ENCODE measurements around the gene HIVEP2.

The HIVEP2 gene

GRCh38 chr6:142916881-142917280, 28.1 kb downstream of the HIVEP2 start:
- no peak for DNase-seq

GRCh38 chr6:142914937-142915697, 29.9 kb downstream of the HIVEP2 start:
- DNase-seq: no peak

- DNase-seq: no peak
These were observed 30.6 kb downstream of the HIVEP2 start for GRCh38 chr6:142914369-142914768.

DNA sequence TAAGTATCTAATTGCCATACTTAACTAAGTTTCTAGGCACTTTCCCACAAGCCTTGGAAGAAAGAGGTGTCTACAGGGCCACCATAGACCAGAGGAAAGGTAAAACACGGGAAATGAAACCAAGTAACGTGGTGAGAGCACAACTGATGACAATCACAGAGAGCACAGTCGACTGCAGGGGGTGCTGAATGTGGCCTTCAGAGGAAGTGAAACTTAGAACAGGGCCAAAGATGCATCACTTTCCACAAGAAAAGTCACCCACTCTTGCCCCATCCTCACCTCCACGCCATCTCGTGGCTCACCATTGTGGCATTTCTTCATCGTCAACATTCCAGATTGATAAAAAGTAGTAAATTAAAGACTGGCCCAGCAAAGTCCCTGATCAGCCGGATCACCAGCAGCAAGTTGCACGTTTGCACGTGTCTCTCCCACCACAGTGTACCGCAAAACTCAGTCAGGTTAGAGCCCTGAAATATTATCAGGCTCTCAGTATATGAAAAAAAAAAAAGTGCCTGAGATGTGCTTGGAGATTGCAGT, 31.4 kb downstream of the HIVEP2 start:
- DNase-seq: no peak

- no peak for DNase-seq
These were observed 31.9 kb downstream of the HIVEP2 start for GRCh38 chr6:142913036-142913510.

DNA sequence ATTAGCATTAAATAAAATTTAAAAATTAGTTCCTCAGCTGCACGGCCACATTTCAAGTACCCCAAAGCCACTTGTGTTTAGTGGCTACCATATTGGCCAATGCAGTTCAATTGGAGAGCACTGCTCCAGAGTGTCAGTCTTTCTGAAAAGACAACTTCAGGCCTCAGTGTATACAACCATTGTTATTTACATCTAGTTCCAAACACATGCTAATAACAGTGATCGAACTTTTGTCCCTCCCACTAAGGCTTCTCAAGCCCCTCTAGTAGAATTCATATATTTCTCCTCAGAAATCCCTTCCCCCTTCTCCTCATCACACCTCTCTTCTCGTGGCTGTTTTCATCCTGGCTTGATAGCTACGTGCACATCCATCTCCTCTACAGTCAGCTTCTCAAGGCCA, 32.9 kb downstream of the HIVEP2 start:
- DNase-seq: no peak

DNA sequence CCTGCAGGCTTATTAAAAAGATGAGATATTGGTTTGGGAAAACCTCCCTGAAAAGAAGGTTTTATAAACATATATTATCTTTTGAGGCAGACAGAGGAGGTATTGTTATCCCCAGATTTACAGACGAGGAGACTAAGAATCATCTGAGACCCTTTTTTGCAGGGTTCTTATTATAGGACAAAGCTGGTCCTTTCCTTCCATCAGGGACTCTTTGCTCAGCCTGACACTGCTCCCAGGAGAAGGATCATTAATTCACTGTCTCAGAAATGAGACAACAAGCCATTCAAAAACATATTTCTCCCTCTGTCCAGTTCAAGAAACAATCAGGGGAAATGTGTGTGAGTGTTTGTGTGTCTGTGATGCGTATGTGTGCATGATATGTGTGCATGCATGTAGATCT, 33.5 kb downstream of the HIVEP2 start:
- no peak for DNase-seq

DNA sequence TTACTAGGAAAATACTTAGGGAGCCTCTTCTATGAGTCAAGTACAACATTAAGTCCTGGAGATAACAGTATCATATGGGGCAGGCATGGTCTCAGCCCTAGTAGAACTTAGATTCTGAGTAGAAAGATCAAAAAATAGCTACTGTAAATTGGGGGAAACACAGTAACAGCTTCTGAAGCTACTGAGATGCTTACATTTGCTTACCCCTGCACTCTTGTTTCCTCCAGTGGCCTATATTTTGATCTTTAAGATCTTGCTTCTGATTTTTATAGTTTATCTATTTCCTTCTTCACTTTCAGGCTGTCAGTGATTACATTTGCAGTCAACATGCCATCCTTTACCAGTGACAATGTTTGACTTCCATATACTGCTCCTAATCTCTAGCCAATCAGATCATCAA, 35.3 kb downstream of the HIVEP2 start:
- no peak for DNase-seq

- no peak for DNase-seq
These were observed 36.7 kb downstream of the HIVEP2 start for GRCh38 chr6:142908235-142908634.

DNA sequence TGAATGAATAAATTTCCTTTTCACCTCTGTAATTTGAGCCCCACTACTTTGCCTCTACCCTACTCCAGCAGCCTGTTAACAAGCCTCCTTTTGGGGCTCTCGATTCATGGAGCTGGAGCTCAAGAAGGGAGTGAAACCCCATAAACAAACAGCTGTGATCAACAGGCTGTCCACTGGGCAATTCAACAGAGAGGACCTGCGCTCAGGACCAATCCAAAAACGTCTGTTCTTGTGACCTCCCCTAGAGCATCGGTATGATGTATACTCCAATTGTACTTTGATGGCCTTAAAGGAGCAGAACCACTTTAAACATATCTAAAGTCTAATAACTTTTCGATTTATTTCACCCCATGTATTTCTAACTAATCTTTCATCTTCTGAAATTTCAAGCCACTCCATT, 37.4 kb downstream of the HIVEP2 start:
- no peak for DNase-seq

- DNase-seq: no peak
These were observed 38.0 kb downstream of the HIVEP2 start for GRCh38 chr6:142906945-142907470.

GRCh38 chr6:142903812-142904211, 41.2 kb downstream of the HIVEP2 start:
- no peak for DNase-seq

DNA sequence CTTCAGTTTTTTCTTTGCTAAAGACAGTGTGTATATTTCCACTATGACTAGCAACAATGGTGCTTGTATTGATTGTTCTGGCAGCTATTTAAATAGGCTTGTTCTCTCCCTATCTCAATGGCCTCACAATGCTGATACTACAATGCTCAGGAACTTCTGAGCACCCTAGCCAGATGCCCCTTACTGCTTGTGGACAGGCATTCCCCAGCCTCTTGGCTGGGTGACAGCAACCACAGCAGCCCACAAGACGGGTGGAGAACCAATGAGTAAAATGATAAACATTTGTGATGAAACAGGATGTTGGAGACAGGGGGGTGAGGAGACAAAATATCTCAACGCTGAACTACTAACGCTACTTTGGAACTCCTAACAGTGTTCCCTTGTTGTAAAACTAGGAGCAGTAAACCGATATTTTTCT, 42.3 kb downstream of the HIVEP2 start:
- DNase-seq: no peak

- DNase-seq: no peak
These were observed 43.4 kb downstream of the HIVEP2 start for GRCh38 chr6:142901611-142902010.

GRCh38 chr6:142900227-142900971, 44.6 kb downstream of the HIVEP2 start:
- no peak for DNase-seq

DNA sequence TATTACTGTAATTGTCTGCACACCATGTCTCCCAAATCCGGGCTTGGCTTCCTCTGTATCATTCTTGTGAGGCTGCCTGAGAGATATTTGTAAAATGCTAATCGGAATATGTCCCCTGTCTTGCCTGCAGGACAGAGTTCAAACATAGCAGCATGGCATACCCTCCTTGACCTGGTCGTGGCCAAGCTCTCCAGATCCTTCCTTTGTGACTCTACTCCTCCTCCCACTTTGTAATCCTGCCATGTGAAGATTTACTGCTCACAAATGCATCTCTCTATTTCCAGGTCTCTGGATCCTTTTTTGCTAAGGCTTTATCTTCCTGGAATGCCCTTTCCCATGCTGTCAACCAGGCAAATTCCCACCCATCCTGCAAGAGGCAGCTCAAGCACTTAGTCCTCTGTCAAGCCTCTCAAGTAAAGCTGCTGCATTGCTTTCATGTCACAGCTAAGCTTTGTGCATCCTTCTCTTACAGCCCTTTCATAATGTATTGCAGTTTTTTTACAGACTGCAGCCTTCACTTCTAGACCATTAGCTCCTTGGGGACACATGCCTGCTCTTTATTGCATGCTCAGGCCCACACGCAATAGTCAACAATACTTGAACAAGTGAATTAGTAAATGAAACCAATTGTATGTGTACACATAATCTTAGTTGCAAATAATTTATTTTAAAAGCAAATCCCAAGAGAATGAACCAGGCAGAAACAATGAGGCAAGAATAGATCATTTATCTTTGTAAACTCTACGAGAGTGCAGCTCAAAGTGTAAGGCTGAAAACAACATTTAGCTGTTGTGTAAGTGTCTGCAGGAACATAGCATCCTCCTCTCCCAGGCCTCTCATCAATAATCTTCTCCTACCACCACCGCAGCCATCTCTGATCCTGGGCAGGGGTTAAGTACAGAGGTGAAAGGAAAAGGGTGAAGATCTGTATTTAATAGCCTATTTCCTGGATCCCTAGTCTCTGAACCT, 45.8 kb downstream of the HIVEP2 start:
- DNase-seq: no peak

- no peak for DNase-seq
These were observed 47.3 kb downstream of the HIVEP2 start for GRCh38 chr6:142897659-142898058.

- DNase-seq: no peak
These were observed 48.2 kb downstream of the HIVEP2 start for GRCh38 chr6:142896732-142897131.

GRCh38 chr6:142893088-142893487, 51.9 kb downstream of the HIVEP2 start:
- DNase-seq: no peak

DNA sequence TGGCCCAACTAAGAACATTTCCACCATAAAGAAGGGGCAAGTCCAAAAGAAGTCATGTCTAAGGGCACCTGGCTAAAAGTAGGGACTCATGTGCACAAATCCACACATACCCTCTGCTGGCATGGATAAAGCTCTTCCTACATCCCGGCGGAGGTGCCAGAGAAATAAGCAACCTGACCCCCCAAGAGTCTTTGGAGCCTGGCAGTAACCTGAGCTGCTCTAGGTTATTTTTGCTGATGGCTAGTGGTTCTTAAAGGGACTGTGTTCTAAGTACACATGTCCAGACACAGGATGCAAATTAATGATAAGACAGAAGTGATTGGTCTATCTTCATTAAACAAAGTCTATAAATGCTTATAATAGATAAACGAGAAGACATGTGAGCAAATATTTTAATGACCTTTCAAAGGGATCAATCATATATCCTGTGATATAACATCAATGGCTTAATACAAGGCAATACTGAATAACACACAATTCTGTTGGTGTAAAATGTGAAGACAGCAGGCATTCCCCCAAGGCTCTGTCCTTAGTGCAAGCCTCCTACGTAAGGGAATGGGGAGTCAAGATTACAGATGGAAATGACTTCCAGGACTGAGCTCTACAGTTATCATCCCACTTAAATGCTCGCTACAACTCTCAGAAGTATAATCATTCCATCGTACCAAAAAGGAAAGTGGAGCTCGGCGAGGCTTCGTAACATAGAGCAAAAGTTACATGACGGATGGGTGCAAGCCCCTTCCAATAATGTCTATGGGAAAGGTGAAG, 52.5 kb downstream of the HIVEP2 start:
- DNase-seq: no peak

DNA sequence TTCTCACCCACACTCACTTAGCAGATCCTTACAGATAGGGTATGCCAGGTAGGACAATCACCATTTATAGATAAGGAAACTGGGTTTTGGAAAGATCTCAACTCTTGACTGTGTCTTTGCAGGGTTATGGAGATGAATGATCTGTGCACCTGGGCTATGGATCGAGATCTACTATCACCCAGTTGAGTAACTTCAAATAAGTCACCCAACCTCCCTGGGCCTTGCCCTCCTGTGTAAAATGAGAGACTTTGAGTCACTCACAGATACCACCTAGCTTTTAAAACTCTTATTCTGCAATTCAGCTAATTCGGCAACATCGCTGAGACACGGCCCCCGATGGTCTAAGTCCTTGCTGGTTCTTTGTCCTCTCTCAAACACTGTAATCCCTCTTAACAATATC, 53.5 kb downstream of the HIVEP2 start:
- DNase-seq: no peak

DNA sequence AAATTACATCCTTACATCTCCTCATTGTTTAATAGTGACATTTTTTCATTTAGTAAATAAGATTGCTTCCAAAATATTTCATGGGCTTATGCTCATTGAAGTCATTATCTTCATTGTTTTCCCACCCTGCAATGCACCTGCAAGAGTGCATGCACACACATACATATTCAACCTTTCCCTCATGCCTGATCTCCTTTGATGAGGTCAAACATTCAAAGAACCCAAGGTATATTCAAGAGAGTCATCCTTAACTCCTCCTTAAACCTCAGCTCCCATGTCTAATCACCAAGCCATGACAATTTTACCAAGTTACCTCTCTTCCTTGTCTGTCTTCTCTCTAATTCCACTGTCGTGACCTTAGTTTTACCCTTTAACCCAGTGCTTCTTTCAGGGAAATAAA, 56.5 kb downstream of the HIVEP2 start:
- DNase-seq: no peak

Data from NCI-H2081 treated with DMSO at 0.1 percent for 48 hours (cell line).